OCI-LY1 (cell line): ENCODE results near the gene C19orf53.

ENCODE experiments used
- H2AFZ ChIP-seq: fragments of 200-600 bp; sonication (generic), shearing (Covaris generic); 2 replicates; pipeline ENCODE4 v1.6.0; 2014; ENCODE audit warnings: antibody characterized with exemption, mild to moderate bottlenecking, low read length
- H3F3A ChIP-seq: fragments of 200-600 bp; sonication (generic), shearing (Covaris generic); 2 replicates; pipeline ENCODE4 v1.6.0; 2014; ENCODE audit warnings: mild to moderate bottlenecking, antibody characterized with exemption, low read length, moderate library complexity; ENCODE audit not compliant: insufficient read depth
- H3K27ac ChIP-seq: fragments of 200-600 bp; sonication (generic); 2 replicates; pipeline ENCODE4 v1.5.1; 2014; ENCODE audit warnings: low read length, mixed run types, mild to moderate bottlenecking, low read depth; ENCODE audit not compliant: poor library complexity, severe bottlenecking
- H3K27me3 ChIP-seq: fragments of 200-600 bp; sonication (generic); 2 replicates; pipeline ENCODE4 v1.6.0; 2014; ENCODE audit warnings: antibody characterized with exemption, mild to moderate bottlenecking, low read length, moderate library complexity; ENCODE audit not compliant: insufficient read depth
- H3K36me3 ChIP-seq: fragments of 200-600 bp; sonication (generic); 2 replicates; pipeline ENCODE4 v1.6.1; 2014; ENCODE audit warnings: mild to moderate bottlenecking, antibody characterized with exemption, low read length, moderate library complexity, mixed read lengths; ENCODE audit not compliant: insufficient read depth
- H3K4me1 ChIP-seq: fragments of 200-600 bp; sonication (generic); 2 replicates; pipeline ENCODE4 v1.5.1; 2014; ENCODE audit warnings: mild to moderate bottlenecking, low read length, moderate library complexity; ENCODE audit not compliant: insufficient read depth, severe bottlenecking
- H3K4me2 ChIP-seq: fragments of 200-600 bp; sonication (generic), shearing (Covaris generic); 2 replicates; pipeline ENCODE4 v1.6.1; 2014; ENCODE audit warnings: low read length
- H3K4me3 ChIP-seq: fragments of 200-600 bp; sonication (generic); 2 replicates; pipeline ENCODE4 v1.5.1; 2014; ENCODE audit warnings: low read length, low read depth, mild to moderate bottlenecking, mixed read lengths; ENCODE audit not compliant: poor library complexity, severe bottlenecking
- H3K79me2 ChIP-seq: fragments of 200-600 bp; shearing (Covaris generic); 2 replicates; pipeline ENCODE4 v1.6.1; 2016; ENCODE audit warnings: mixed run types, low read length, mixed read lengths; ENCODE audit not compliant: insufficient read depth
- H3K9ac ChIP-seq: fragments of 200-600 bp; sonication (generic), shearing (Covaris generic); 2 replicates; pipeline ENCODE4 v1.6.1; 2014; ENCODE audit warnings: mild to moderate bottlenecking, low read length, mixed read lengths
- H3K9me2 ChIP-seq: fragments of 200-600 bp; sonication (generic), shearing (Covaris generic); 2 replicates; pipeline ENCODE4 v1.6.1; 2014; ENCODE audit warnings: low read depth, mild to moderate bottlenecking, low read length, mixed read lengths
- H3K9me3 ChIP-seq: fragments of 200-600 bp; shearing (Covaris generic); 2 replicates; pipeline ENCODE4 v1.6.1; 2014; ENCODE audit warnings: low read length, mixed read lengths
- H4K20me1 ChIP-seq: fragments of 200-600 bp; sonication (generic), shearing (Covaris generic); 2 replicates; pipeline ENCODE4 v1.6.0; 2016; ENCODE audit warnings: mild to moderate bottlenecking, low read length; ENCODE audit not compliant: insufficient read depth
- CTCF ChIP-seq: fragments of 200-600 bp; sonication (generic), shearing (Covaris generic); IDR thresholded peaks from 2 replicates; pipeline ENCODE4 v1.5.1; 2017; ENCODE audit warnings: mild to moderate bottlenecking, antibody characterized with exemption, low read length, moderate library complexity, mixed read lengths
- EZH2 ChIP-seq: fragments of 200-600 bp; sonication (generic), shearing (Covaris generic); IDR thresholded peaks from 2 replicates; pipeline ENCODE4 v1.8.0; 2017; ENCODE audit warnings: borderline replicate concordance, mixed run types, mild to moderate bottlenecking, antibody characterized with exemption, low read length, moderate library complexity, mixed read lengths

C19orf53 gene

GRCh38 chr19:13814550-13814949, 40.3 kb downstream of the C19orf53 start:
- no peak for TF ChIP-seq CTCF
- TF ChIP-seq EZH2, result no peak
- H3K9ac ChIP-seq, result no peak overlapping the region
- no peaks in the 10 kb centered on the region for H3K9me3 ChIP-seq
- H3K9me2 ChIP-seq, result no peaks in the 10 kb centered on the region
- no peaks in the 10 kb centered on the region for H3K4me1 ChIP-seq
- H3K27me3 ChIP-seq, result no peaks in the 10 kb centered on the region; the same call in 1 of the 2 replicates
- H3K36me3 ChIP-seq, result no peaks in the 10 kb centered on the region
- no peak overlapping the region for H3K27ac ChIP-seq
- no peaks in the 10 kb centered on the region for H4K20me1 ChIP-seq
- H2AFZ ChIP-seq, result no peak overlapping the region
- H3K4me3 ChIP-seq, result no peak overlapping the region
- H3K79me2 ChIP-seq, result no peaks in the 10 kb centered on the region
- no peaks in the 10 kb centered on the region for H3F3A ChIP-seq
- no peak overlapping the region for H3K4me2 ChIP-seq

- H3K4me2 ChIP-seq, result no peak overlapping the region
- no peak overlapping the region for H3K9ac ChIP-seq
- H3K9me2 ChIP-seq, result no peaks in the 10 kb centered on the region
- H2AFZ ChIP-seq, result no peak overlapping the region
- H3K9me3 ChIP-seq, result no peaks in the 10 kb centered on the region
- no peak overlapping the region for H3K4me3 ChIP-seq
- H3K4me1 ChIP-seq, result peaks cover 2% of the 10 kb centered on the region
- H3F3A ChIP-seq, result no peaks in the 10 kb centered on the region
- no peaks in the 10 kb centered on the region for H3K36me3 ChIP-seq
- no peaks in the 10 kb centered on the region for H3K79me2 ChIP-seq
- H3K27ac ChIP-seq, result no peak overlapping the region
- TF ChIP-seq CTCF (no peak), EZH2 (no peak)
- H3K27me3 ChIP-seq, result no peaks in the 10 kb centered on the region; the same call in 1 of the 2 replicates
- H4K20me1 ChIP-seq, result no peaks in the 10 kb centered on the region
Measured at GRCh38 chr19:13817018-13817614, 42.9 kb downstream of the C19orf53 start.

GRCh38 chr19:13817615-13818371, 43.5 kb downstream of the C19orf53 start:
- Histone ChIP-seq H3K9me3 (no peaks in the 10 kb centered on the region), H3F3A (no peaks in the 10 kb centered on the region), H4K20me1 (no peaks in the 10 kb centered on the region), H3K4me1 (peaks cover 9% of the 10 kb centered on the region), H3K36me3 (no peaks in the 10 kb centered on the region), H2AFZ (no peak overlapping the region), H3K79me2 (no peaks in the 10 kb centered on the region), H3K9me2 (no peaks in the 10 kb centered on the region), H3K27me3 (no peaks in the 10 kb centered on the region; the same call in 1 of the 2 replicates), H3K9ac (no peak overlapping the region), H3K4me3 (no peak overlapping the region), H3K4me2 (no peak overlapping the region), H3K27ac (no peak overlapping the region)
- TF ChIP-seq EZH2, result no peak
